Mesenchymal stem cell (in vitro differentiated cells and primary cell): ENCODE data around the gene ETFB.

ENCODE experiments used
- DNase-seq: peaks from one replicate; pipeline ENCODE4 v3.0.0-alpha.2; 2013
- H2AFZ ChIP-seq: one replicate; pipeline ENCODE4 v1.6.1; 2013; ENCODE audit warnings: low read depth, mild to moderate bottlenecking, control low read depth, inconsistent platforms, low read length, moderate library complexity
- H2AK5ac ChIP-seq: 2 replicates; pipeline ENCODE4 v1.6.1; 2013; ENCODE audit warnings: low read length, moderate library complexity, mild to moderate bottlenecking, inconsistent platforms; ENCODE audit not compliant: severe bottlenecking
- H2BK120ac ChIP-seq: one replicate; pipeline ENCODE4 v1.6.1; 2013; ENCODE audit warnings: low read depth, mild to moderate bottlenecking, inconsistent platforms, low read length, moderate library complexity
- H2BK12ac ChIP-seq, 2 experiments: one replicate each; pipeline ENCODE4 v1.6.1; 2013; ENCODE audit warnings: inconsistent platforms in 2 of 2, low read length in 2 of 2, mild to moderate bottlenecking in 2 of 2, moderate library complexity in 2 of 2, control low read depth in 1 of 2
- H2BK15ac ChIP-seq: one replicate; pipeline ENCODE4 v1.6.1; 2013; ENCODE audit warnings: mild to moderate bottlenecking, low read depth, inconsistent platforms; ENCODE audit not compliant: poor library complexity, severe bottlenecking
- H2BK5ac ChIP-seq: 2 replicates; pipeline ENCODE4 v1.6.1; 2013; ENCODE audit warnings: low read depth, mild to moderate bottlenecking, low read length, control low read depth, inconsistent platforms; ENCODE audit not compliant: poor library complexity, severe bottlenecking
- H3K14ac ChIP-seq, 2 experiments: one replicate each; pipeline ENCODE4 v1.6.1; 2013; ENCODE audit warnings: inconsistent platforms in 2 of 2, low read length in 2 of 2, control low read depth in 1 of 2, mild to moderate bottlenecking in 1 of 2, moderate library complexity in 1 of 2
- H3K18ac ChIP-seq, 2 experiments: one replicate each; pipeline ENCODE4 v1.6.1; 2013; ENCODE audit warnings: inconsistent platforms in 2 of 2, low read length in 2 of 2, control low read depth in 1 of 2, low read depth in 1 of 2, mild to moderate bottlenecking in 1 of 2
- H3K23ac ChIP-seq, 2 experiments: one replicate each; pipeline ENCODE4 v1.6.1; 2013; ENCODE audit warnings: inconsistent platforms in 2 of 2, low read length in 2 of 2, mild to moderate bottlenecking in 2 of 2, moderate library complexity in 2 of 2, control low read depth in 1 of 2
- H3K27ac ChIP-seq: 2 replicates; pipeline ENCODE4 v1.5.1; 2013; ENCODE audit warnings: mild to moderate bottlenecking, moderate library complexity, low read length, control low read depth, inconsistent platforms; ENCODE audit not compliant: poor library complexity, severe bottlenecking
- H3K27me3 ChIP-seq, 2 experiments: 2 replicates each; pipeline versions ENCODE4 v1.6.1 to v1.7.0; 2013; ENCODE audit warnings: low read length in 2 of 2, mild to moderate bottlenecking in 2 of 2, moderate library complexity in 2 of 2, control low read depth in 1 of 2, inconsistent platforms in 1 of 2; ENCODE audit not compliant: control insufficient read depth in 1 of 2, insufficient read depth in 1 of 2
- H3K36me3 ChIP-seq, 2 experiments: 2 replicates each; pipeline versions ENCODE4 v1.6.1 to v1.7.0; 2013; ENCODE audit warnings: low read length in 2 of 2, control low read depth in 1 of 2, inconsistent platforms in 1 of 2, low read depth in 1 of 2, mild to moderate bottlenecking in 1 of 2; ENCODE audit not compliant: insufficient read depth in 2 of 2, control insufficient read depth in 1 of 2
- H3K4ac ChIP-seq, 2 experiments: one replicate each; pipeline ENCODE4 v1.6.1; 2013; ENCODE audit warnings: inconsistent platforms in 2 of 2, low read length in 2 of 2, mild to moderate bottlenecking in 2 of 2, moderate library complexity in 2 of 2, control low read depth in 1 of 2, low read depth in 1 of 2
- H3K4me1 ChIP-seq: 2 replicates; pipeline ENCODE4 v1.6.1; 2013; ENCODE audit warnings: low read depth, low read length, control low read depth; ENCODE audit not compliant: control insufficient read depth, insufficient read depth
- H3K4me2 ChIP-seq: 2 replicates; pipeline ENCODE4 v1.6.1; 2013; ENCODE audit warnings: low read length, mild to moderate bottlenecking, inconsistent platforms; ENCODE audit not compliant: poor library complexity, severe bottlenecking
- H3K4me3 ChIP-seq, 2 experiments: 2 replicates each; pipeline versions ENCODE4 v1.5.1 to v1.7.0; 2013; ENCODE audit warnings: low read length in 2 of 2, mild to moderate bottlenecking in 2 of 2, control low read depth in 1 of 2, low read depth in 1 of 2; ENCODE audit not compliant: insufficient read depth in 1 of 2
- H3K79me1 ChIP-seq: replicated peaks from 2 replicates; pipeline ENCODE4 v1.6.1; 2013; ENCODE audit warnings: mild to moderate bottlenecking, control low read depth, low read length, inconsistent platforms; ENCODE audit not compliant: poor library complexity, severe bottlenecking
- H3K9ac ChIP-seq: 2 replicates; pipeline ENCODE4 v1.7.0; 2013; ENCODE audit warnings: mild to moderate bottlenecking, low read length, moderate library complexity
- H3K9me3 ChIP-seq: 2 replicates; pipeline ENCODE4 v1.7.0; 2013; ENCODE audit warnings: mild to moderate bottlenecking, low read length; ENCODE audit not compliant: control insufficient read depth
- H4K8ac ChIP-seq: one replicate; pipeline ENCODE4 v1.6.1; 2013; ENCODE audit warnings: inconsistent platforms, mild to moderate bottlenecking, low read length, moderate library complexity
- H4K91ac ChIP-seq: one replicate; pipeline ENCODE4 v1.6.1; 2013; ENCODE audit warnings: mild to moderate bottlenecking, low read length, inconsistent platforms
- WGBS: methylation state at CpG from one replicate; pipeline ENCODE4 v1.1.7; 2013; ENCODE audit warnings: mixed read lengths; 5-methylcytosine and 5-hydroxymethylcytosine counted together

The ETFB gene

GRCh38 chr19:51361239-51361638, 4.9 kb downstream of the ETFB start:
- peaks cover 30% of the 10 kb centered on the region for H3K4me1 ChIP-seq
- H3K4me2 ChIP-seq: no peak overlapping the region
- no peak overlapping the region for H4K8ac ChIP-seq
- H2AFZ ChIP-seq: no peak overlapping the region
- no peak for DNase-seq
- no peak overlapping the region for H3K4ac ChIP-seq
- H2BK12ac ChIP-seq: no peak overlapping the region
- H2BK120ac ChIP-seq: no peak overlapping the region
- no peak overlapping the region for H3K27ac ChIP-seq
- peaks cover 30% of the 10 kb centered on the region for H3K79me1 ChIP-seq
- no peak overlapping the region for H4K91ac ChIP-seq
- peaks cover 5 to 11% of the 10 kb centered on the region in 2 experiments for H3K36me3 ChIP-seq
- H2BK5ac ChIP-seq: no peak overlapping the region
- no peaks in the 10 kb centered on the region for H3K27me3 ChIP-seq
- H3K9me3 ChIP-seq: no peaks in the 10 kb centered on the region
- no peak overlapping the region for H2AK5ac ChIP-seq
- H3K23ac ChIP-seq: no peak overlapping the region
- no peak overlapping the region for H3K9ac ChIP-seq
- H3K14ac ChIP-seq: no peak overlapping the region
- 95% methylated on average over 13 of the region's 13 CpGs for WGBS
- H2BK15ac ChIP-seq: peak overlapping the region; percentile 70
- H3K4me3 ChIP-seq: no peak overlapping the region
- no peak overlapping the region for H3K18ac ChIP-seq

- Histone ChIP-seq H4K91ac (no peak overlapping the region), H2BK12ac (peak overlapping the region in 1 of 2 experiments; percentile 72), H3K9me3 (no peaks in the 10 kb centered on the region), H3K79me1 (peaks cover 25% of the 10 kb centered on the region), H3K27ac (peak overlapping the region; percentile 34), H3K4ac (no peak overlapping the region), H3K27me3 (no peaks in the 10 kb centered on the region), H2BK5ac (no peak overlapping the region), H3K4me2 (no peak overlapping the region), H3K9ac (peak overlapping the region; percentile 45), H2AK5ac (no peak overlapping the region), H2AFZ (no peak overlapping the region), H3K18ac (peak overlapping the region in 1 of 2 experiments; percentile 60), H3K4me3 (no peak overlapping the region), H4K8ac (no peak overlapping the region), H3K4me1 (peaks cover 25% of the 10 kb centered on the region), H3K14ac (no peak overlapping the region), H2BK15ac (no peak overlapping the region), H3K36me3 (peaks cover 6 to 11% of the 10 kb centered on the region in 2 experiments), H3K23ac (no peak overlapping the region), H2BK120ac (peak overlapping the region; percentile 81)
- peak; percentile 87 for DNase-seq
- 80% methylated on average over 2 of the region's 4 CpGs for WGBS
Observed at GRCh38 chr19:51359294-51359693, 6.9 kb downstream of the ETFB start.

GRCh38 chr19:51357952-51358351, 8.2 kb downstream of the ETFB start:
- no peak overlapping the region for H3K9ac ChIP-seq
- H2BK15ac ChIP-seq: no peak overlapping the region
- no peak overlapping the region for H2AK5ac ChIP-seq
- 95% methylated on average over 6 of the region's 7 CpGs for WGBS
- no peak overlapping the region for H2BK5ac ChIP-seq
- H3K9me3 ChIP-seq: no peaks in the 10 kb centered on the region
- H3K4me3 ChIP-seq: no peak overlapping the region
- H3K23ac ChIP-seq: no peak overlapping the region
- H3K4me1 ChIP-seq: peaks cover 22% of the 10 kb centered on the region
- H4K91ac ChIP-seq: no peak overlapping the region
- peaks cover 7 to 17% of the 10 kb centered on the region in 2 experiments for H3K36me3 ChIP-seq
- H2BK12ac ChIP-seq: peak overlapping the region in 1 of 2 experiments; percentile 69
- no peak overlapping the region for H2AFZ ChIP-seq
- H3K14ac ChIP-seq: peak overlapping the region in 1 of 2 experiments; percentile 71
- H3K79me1 ChIP-seq: peaks cover 21% of the 10 kb centered on the region
- no peak for DNase-seq
- H3K27me3 ChIP-seq: no peaks in the 10 kb centered on the region
- no peak overlapping the region for H4K8ac ChIP-seq
- no peak overlapping the region for H3K18ac ChIP-seq
- H2BK120ac ChIP-seq: no peak overlapping the region
- H3K4ac ChIP-seq: peak overlapping the region in 1 of 2 experiments; percentile 50
- no peak overlapping the region for H3K27ac ChIP-seq
- no peak overlapping the region for H3K4me2 ChIP-seq

- no peak overlapping the region for H2BK15ac ChIP-seq
- H2AFZ ChIP-seq: no peak overlapping the region
- H3K27me3 ChIP-seq: no peaks in the 10 kb centered on the region
- H2BK120ac ChIP-seq: no peak overlapping the region
- H3K4me3 ChIP-seq: no peak overlapping the region
- H3K4me2 ChIP-seq: no peak overlapping the region
- H4K91ac ChIP-seq: no peak overlapping the region
- H3K27ac ChIP-seq: no peak overlapping the region
- H4K8ac ChIP-seq: no peak overlapping the region
- no peak overlapping the region for H3K4ac ChIP-seq
- no peak for DNase-seq
- WGBS: 98% methylated on average over 10 of the region's 10 CpGs
- H3K4me1 ChIP-seq: peaks cover 13% of the 10 kb centered on the region
- H3K9ac ChIP-seq: no peak overlapping the region
- H3K36me3 ChIP-seq: peaks cover 21 to 34% of the 10 kb centered on the region in 2 experiments
- no peak overlapping the region for H2BK12ac ChIP-seq
- H2BK5ac ChIP-seq: no peak overlapping the region
- H2AK5ac ChIP-seq: no peak overlapping the region
- H3K18ac ChIP-seq: no peak overlapping the region
- H3K9me3 ChIP-seq: no peaks in the 10 kb centered on the region
- peak overlapping the region in 1 of 2 experiments; percentile 5 for H3K23ac ChIP-seq
- peaks cover 18% of the 10 kb centered on the region for H3K79me1 ChIP-seq
- no peak overlapping the region for H3K14ac ChIP-seq
Observed at GRCh38 chr19:51356159-51356801, 9.9 kb downstream of the ETFB start.
